Tibial nerve (tissue), 4 donors: ENCODE results near the gene MRPS22.

Experiments used
- EP300 ChIP-seq, 2 donors: sonication (generic); formaldehyde crosslinking; IDR thresholded peaks; one replicate each; pipeline ENCODE4 v1.6.1; 2017; ENCODE audit warnings: antibody characterized with exemption in 2 of 2, mild to moderate bottlenecking in 1 of 2
- POLR2A ChIP-seq, 2 donors: fragments of 450-650 bp; IDR thresholded peaks; one replicate each; pipeline ENCODE4 v1.6.1; 2017; ENCODE audit warnings: antibody characterized with exemption in 2 of 2, mild to moderate bottlenecking in 2 of 2, moderate library complexity in 2 of 2
- TF ChIP-seq, protein P1 (sequence below), 5 experiments: fragments of 200-600 bp in 3 of 5; fragments of 450-650 bp in 2 of 5; sonication (generic) in 3 of 5; IDR thresholded peaks; one replicate each; pipeline ENCODE4 v1.5.1; 2016 to 2019; ENCODE audit warnings: antibody characterized with exemption in 5 of 5, mild to moderate bottlenecking in 3 of 5, moderate library complexity in 2 of 5

DNA sequence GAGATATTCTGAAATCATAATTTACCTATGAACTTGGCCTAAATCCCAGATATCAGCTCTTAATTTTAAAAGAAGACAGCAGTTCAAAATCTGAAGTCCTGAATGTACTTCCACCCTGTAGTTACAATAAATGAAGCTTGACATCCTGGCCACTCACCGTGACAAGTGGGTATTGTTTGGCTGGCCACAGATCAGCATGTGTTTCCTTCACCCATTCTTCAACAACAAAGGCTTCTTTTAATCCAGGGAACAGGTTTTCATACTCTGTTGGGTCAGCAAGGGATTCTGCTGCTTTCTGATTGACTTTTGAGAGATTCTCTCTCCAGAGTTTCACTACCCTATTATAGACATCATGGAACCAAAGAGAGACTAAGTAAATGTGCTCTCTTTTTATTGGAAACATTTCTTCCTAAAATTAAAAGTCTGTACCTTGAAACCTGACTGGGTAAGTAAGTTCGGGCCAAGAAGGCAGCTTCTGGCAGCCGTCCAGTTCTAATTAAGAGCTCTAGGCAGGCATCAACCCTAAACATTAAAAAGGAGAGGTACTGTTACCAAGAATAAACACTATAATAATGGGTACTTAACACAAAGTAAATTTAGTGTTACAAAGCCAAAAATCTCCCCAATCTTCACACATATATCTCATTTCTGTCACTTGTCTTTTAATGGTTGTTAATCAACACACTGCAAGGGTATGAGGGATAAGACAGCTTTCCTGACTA lies 15.2 kb downstream of the MRPS22 start:
- TF ChIP-seq, protein P1, sequence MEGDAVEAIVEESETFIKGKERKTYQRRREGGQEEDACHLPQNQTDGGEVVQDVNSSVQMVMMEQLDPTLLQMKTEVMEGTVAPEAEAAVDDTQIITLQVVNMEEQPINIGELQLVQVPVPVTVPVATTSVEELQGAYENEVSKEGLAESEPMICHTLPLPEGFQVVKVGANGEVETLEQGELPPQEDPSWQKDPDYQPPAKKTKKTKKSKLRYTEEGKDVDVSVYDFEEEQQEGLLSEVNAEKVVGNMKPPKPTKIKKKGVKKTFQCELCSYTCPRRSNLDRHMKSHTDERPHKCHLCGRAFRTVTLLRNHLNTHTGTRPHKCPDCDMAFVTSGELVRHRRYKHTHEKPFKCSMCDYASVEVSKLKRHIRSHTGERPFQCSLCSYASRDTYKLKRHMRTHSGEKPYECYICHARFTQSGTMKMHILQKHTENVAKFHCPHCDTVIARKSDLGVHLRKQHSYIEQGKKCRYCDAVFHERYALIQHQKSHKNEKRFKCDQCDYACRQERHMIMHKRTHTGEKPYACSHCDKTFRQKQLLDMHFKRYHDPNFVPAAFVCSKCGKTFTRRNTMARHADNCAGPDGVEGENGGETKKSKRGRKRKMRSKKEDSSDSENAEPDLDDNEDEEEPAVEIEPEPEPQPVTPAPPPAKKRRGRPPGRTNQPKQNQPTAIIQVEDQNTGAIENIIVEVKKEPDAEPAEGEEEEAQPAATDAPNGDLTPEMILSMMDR (IDR thresholded peaks at IDR 0.05): no peak
- TF ChIP-seq EP300 (IDR thresholded peaks at IDR 0.05): no peak
- TF ChIP-seq POLR2A (IDR thresholded peaks at IDR 0.05): no peak
